ENCODE data around the gene ACER1. TPM values are rescaled to one million over a fixed set of nuclear protein-coding genes. Genes with fewer than 3 reads are reported as not detected.

The ACER1 gene
- total RNA-seq, 6 experiments from 2014 or later: not detected

GRCh38 chr19:6340493-6341201 lies 7.2 kb upstream of the ACER1 start:
- TF ChIP-seq CTCF (IDR thresholded peaks at IDR 0.05): no peak
- Mint-ChIP-seq H3K4me1 (ENCODE audit: low read depth) (no peaks in the 10 kb centered on the region), H3K9me3 (no peaks in the 10 kb centered on the region), H3K4me3 (no peak overlapping the region), H3K27ac (no peak overlapping the region), H3K27me3 (ENCODE audit: insufficient read depth) (no peaks in the 10 kb centered on the region; the same call in none of the 2 replicates), H3K36me3 (ENCODE audit: low read depth) (no peaks in the 10 kb centered on the region)
- DNase-seq: no peak

GRCh38 chr19:6334490-6335285 lies 1.3 kb upstream of the ACER1 start:
- Mint-ChIP-seq H3K4me3 (no peak overlapping the region), H3K27ac (no peak overlapping the region), H3K9me3 (no peaks in the 10 kb centered on the region), H3K27me3 (ENCODE audit: insufficient read depth) (peaks cover 2% of the 10 kb centered on the region), H3K4me1 (ENCODE audit: low read depth) (no peaks in the 10 kb centered on the region), H3K36me3 (ENCODE audit: low read depth) (no peaks in the 10 kb centered on the region)
- no peak for TF ChIP-seq CTCF (IDR thresholded peaks at IDR 0.05)
- no peak for DNase-seq

- no peak for TF ChIP-seq CTCF (IDR thresholded peaks at IDR 0.05)
- DNase-seq: no peak
- no peak overlapping the region for H3K4me3 Mint-ChIP-seq
- H3K27me3 Mint-ChIP-seq (ENCODE audit: insufficient read depth): peaks cover 16% of the 10 kb centered on the region
- no peak overlapping the region for H3K27ac Mint-ChIP-seq
- no peaks in the 10 kb centered on the region for H3K4me1 Mint-ChIP-seq (ENCODE audit: low read depth)
- peaks cover 4% of the 10 kb centered on the region; the same call in 1 of the 2 replicates for H3K9me3 Mint-ChIP-seq
- 0 out of 2 replicates have a peak, but pooled peaks cover 4% of the 10 kb centered on the region for H3K36me3 Mint-ChIP-seq (ENCODE audit: low read depth)
Observed at GRCh38 chr19:6326815-6327214, 6.6 kb downstream of the ACER1 start.

GRCh38 chr19:6325614-6326013 lies 7.8 kb downstream of the ACER1 start:
- H3K27ac Mint-ChIP-seq: no peak overlapping the region
- no peak for TF ChIP-seq CTCF (IDR thresholded peaks at IDR 0.05)
- H3K36me3 Mint-ChIP-seq (ENCODE audit: low read depth): 0 out of 2 replicates have a peak, but pooled peaks cover 4% of the 10 kb centered on the region
- peaks cover 4% of the 10 kb centered on the region; the same call in 1 of the 2 replicates for H3K9me3 Mint-ChIP-seq
- H3K27me3 Mint-ChIP-seq (ENCODE audit: insufficient read depth): peaks cover 16% of the 10 kb centered on the region
- H3K4me3 Mint-ChIP-seq: no peak overlapping the region
- DNase-seq: no peak
- no peaks in the 10 kb centered on the region for H3K4me1 Mint-ChIP-seq (ENCODE audit: low read depth)

- Mint-ChIP-seq H3K9me3 (peaks cover 4% of the 10 kb centered on the region; the same call in 1 of the 2 replicates), H3K27me3 (ENCODE audit: insufficient read depth) (peaks cover 14% of the 10 kb centered on the region), H3K4me1 (ENCODE audit: low read depth) (no peaks in the 10 kb centered on the region)
Observed at GRCh38 chr19:6324757-6325156, 8.7 kb downstream of the ACER1 start.

More at GRCh38 chr19:6324757-6325156, 8.7 kb downstream of the ACER1 start:
- Mint-ChIP-seq H3K36me3 (ENCODE audit: low read depth) (0 out of 2 replicates have a peak, but pooled peaks cover 4% of the 10 kb centered on the region), H3K27ac (no peak overlapping the region), H3K4me3 (no peak overlapping the region)
- TF ChIP-seq CTCF (IDR thresholded peaks at IDR 0.05): no peak
- DNase-seq: no peak
